HEK293T (cell line): ENCODE measurements around the gene TBC1D8.

Source experiments
- BHLHE40 ChIP-seq: fragments of 450-650 bp; IDR thresholded peaks from 2 replicates; pipeline ENCODE4 v1.6.1; 2016; ENCODE audit warnings: mild to moderate bottlenecking, moderate library complexity, borderline replicate concordance
- CTBP1 ChIP-seq: fragments of 450-650 bp; IDR thresholded peaks from 2 replicates; pipeline ENCODE4 v1.6.1; 2016; ENCODE audit warnings: borderline replicate concordance
- FOXA1 ChIP-seq: fragments of 450-650 bp; IDR thresholded peaks from 2 replicates; pipeline ENCODE4 v1.6.1; 2016; ENCODE audit warnings: mild to moderate bottlenecking
- FOXK2 ChIP-seq: fragments of 450-650 bp; IDR thresholded peaks from 2 replicates; pipeline ENCODE4 v1.6.1; 2016; ENCODE audit warnings: mild to moderate bottlenecking
- FOXM1 ChIP-seq: fragments of 450-650 bp; IDR thresholded peaks from 2 replicates; pipeline ENCODE4 v1.6.1; 2017; ENCODE audit warnings: mild to moderate bottlenecking, borderline replicate concordance
- HDGF ChIP-seq: fragments of 450-650 bp; IDR thresholded peaks from 2 replicates; pipeline ENCODE4 v1.6.1; 2017; ENCODE audit warnings: antibody characterized with exemption, borderline replicate concordance
- L3MBTL2 ChIP-seq: fragments of 450-650 bp; conservative IDR thresholded peaks from 2 replicates; pipeline ENCODE4 v1.6.1; 2016; ENCODE audit warnings: mild to moderate bottlenecking
- LEF1 ChIP-seq: fragments of 450-650 bp; IDR thresholded peaks from 2 replicates; pipeline ENCODE4 v1.6.1; 2017; ENCODE audit warnings: mild to moderate bottlenecking, borderline replicate concordance
- NFRKB ChIP-seq: fragments of 450-650 bp; IDR thresholded peaks from 2 replicates; pipeline ENCODE4 v1.6.1; 2016; ENCODE audit warnings: mild to moderate bottlenecking, moderate library complexity
- PKNOX1 ChIP-seq: fragments of 450-650 bp; IDR thresholded peaks from 2 replicates; pipeline ENCODE4 v1.6.1; 2016
- SP1 ChIP-seq: fragments of 450-650 bp; IDR thresholded peaks from 2 replicates; pipeline ENCODE4 v1.6.1; 2017
- SUZ12 ChIP-seq: fragments of 450-650 bp; IDR thresholded peaks from 2 replicates; pipeline ENCODE4 v1.6.1; 2016; ENCODE audit warnings: mild to moderate bottlenecking
- ZNF384 ChIP-seq: fragments of 450-650 bp; IDR thresholded peaks from 2 replicates; pipeline ENCODE4 v1.6.1; 2016

DNA sequence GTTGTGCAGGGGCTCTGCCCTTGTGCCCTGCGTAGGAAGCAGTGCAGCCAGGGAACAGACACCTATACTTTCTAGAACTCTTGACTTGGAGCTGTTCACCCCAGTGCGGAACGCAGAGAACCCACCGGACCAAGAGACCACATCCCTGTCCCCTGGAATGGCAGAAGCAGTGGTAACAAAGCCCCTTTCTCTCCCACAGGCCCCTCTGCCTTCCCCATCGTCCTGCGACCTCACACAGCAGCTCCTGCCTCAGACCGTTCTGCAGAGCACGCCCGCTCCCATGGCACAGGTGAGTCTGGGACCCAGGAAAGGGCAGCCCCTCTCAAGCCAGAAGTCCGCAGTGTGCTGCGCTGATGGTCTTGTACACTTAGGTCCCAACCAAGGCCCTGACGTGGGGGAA lies 173.7 kb downstream of the TBC1D8 start:
- TF ChIP-seq BHLHE40 (no peak), SP1 (no peak), PKNOX1 (no peak), FOXM1 (no peak), HDGF (no peak), CTBP1 (no peak), ZNF384 (no peak), LEF1 (no peak), FOXA1 (no peak), FOXK2 (no peak), L3MBTL2 (no peak), NFRKB (no peak), SUZ12 (no peak)
